HS-27A (cell line): ENCODE results near the gene ZFAND2B.

ENCODE experiments used
- DNase-seq: peaks from one replicate; pipeline ENCODE4 v3.0.0-alpha.2; 2012; ENCODE audit warnings: low read depth, missing footprints

Gene ZFAND2B

GRCh38 chr2:219204425-219205164 lies 2.0 kb upstream of the ZFAND2B start:
- no peak for DNase-seq

- DNase-seq = no peak
Observed at GRCh38 chr2:219205165-219205538, 1.4 kb upstream of the ZFAND2B start.

DNA sequence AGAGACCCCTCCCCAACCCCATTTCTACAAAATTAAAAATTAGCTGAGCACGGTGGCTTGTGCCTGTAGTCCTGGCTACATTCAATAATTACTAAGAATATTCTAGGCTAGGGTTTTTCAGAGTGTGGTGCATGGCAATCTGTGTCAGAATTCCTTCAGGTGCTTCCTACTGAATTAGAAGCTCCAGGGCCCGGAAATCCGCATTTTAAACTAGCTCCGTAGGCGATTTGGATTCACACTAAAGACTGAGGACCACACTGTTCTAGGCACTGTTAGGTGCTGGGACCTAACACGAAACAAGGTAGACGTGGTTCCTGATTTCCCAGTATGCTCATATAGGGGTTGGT lies 628 bp upstream of the ZFAND2B start:
- DNase-seq = no peak

- no peak for DNase-seq
Observed at GRCh38 chr2:219207134-219207883, 727 bp downstream of the ZFAND2B start.

- DNase-seq = no peak
Observed at GRCh38 chr2:219207884-219208740, 1.5 kb downstream of the ZFAND2B start.

- no peak for DNase-seq
Observed at GRCh38 chr2:219209236-219210195, 2.9 kb downstream of the ZFAND2B start.

DNA sequence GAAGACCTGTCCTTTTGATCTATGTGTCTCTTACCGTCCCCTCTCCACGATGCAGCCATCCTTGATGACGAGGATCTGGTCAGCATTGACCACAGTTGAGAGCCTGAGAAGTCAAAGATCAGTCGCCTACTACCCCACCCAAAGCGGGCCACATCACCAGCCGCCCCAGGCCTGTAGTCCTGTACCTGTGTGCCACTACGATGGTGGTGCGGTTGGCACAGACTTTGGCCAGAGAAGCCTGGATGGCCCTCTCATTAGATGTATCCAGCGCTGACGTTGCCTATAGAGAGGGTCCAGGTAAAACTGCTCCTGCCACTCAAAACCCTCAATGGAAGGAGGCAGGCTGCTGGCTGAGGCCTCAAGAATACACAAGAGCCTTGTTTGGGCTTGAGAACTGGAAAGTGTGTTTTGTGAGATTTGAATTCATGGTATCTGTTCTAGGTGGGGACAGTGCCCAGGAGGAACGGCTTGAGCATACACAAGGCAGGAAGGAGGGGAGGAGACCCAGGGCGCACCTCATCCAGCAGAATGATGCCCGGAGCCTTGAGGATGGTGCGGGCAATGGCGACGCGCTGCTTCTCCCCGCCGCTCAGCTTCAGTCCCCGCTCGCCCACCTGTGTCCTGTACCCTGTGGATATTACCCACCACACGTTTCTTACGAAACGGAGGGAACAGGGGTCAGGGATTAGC lies 3.8 kb downstream of the ZFAND2B start:
- no peak for DNase-seq

- DNase-seq = no peak
Observed at GRCh38 chr2:219210886-219211362, 4.3 kb downstream of the ZFAND2B start.

DNA sequence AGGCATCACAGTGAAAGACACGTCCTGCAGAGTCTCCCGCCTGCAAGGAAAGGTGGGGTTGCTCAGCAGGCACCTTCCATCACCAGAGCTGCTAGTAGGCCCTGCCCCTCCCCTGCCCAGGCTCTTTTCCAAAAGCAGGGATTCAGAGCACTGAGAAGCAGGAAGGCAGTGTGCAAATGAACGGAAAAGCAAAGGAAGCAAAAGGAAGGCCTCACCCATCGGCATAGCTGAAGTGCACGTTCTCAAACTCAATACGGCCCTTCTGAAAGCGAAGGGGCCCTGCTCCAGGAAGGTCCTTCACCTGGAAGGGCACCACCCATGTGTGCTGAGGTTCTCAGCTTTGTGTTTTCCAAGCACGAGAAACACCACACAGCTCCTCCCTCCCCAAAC lies 6.4 kb downstream of the ZFAND2B start:
- no peak for DNase-seq

- no peak for DNase-seq
Observed at GRCh38 chr2:219213486-219214071, 7.0 kb downstream of the ZFAND2B start.

DNA sequence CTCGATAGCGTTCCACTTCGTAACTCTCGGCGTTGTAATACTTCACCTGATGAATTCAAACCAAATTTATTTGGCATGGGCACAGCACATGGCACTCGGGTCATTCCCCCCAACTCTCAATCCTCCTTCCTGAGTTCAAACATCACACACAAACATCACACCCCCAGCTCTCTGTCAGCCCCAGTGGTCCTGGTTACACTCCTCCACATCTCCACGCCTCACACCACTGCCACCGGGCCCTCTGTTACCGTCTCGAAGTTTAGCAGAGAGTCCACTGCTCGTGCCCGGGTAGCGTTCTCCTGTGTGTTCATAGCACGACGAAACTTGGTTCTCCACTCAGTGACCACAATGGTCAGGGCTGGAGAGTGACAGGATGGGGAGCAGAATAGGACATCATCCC lies 7.6 kb downstream of the ZFAND2B start:
- no peak for DNase-seq

DNA sequence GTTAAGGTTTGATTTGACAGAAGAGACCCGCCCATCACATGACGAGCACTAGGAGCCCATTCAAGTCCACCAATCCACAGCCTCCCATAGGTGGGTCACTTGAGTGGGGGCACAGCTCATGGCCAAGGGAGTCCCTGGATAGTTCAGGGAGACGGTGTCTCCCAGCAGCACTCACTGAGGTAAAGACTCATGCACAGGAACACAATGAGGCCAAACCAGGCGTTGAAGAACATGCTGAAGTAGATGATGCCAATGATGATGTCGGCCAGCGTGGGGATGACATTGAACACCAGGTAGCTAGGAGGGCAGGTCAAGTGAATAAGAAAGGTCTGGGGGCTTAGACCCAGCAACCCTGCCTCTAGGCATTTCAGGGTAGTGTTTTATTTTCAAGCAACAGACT lies 8.2 kb downstream of the ZFAND2B start:
- no peak for DNase-seq

GRCh38 chr2:219215871-219216534 lies 9.4 kb downstream of the ZFAND2B start:
- no peak for DNase-seq

DNA sequence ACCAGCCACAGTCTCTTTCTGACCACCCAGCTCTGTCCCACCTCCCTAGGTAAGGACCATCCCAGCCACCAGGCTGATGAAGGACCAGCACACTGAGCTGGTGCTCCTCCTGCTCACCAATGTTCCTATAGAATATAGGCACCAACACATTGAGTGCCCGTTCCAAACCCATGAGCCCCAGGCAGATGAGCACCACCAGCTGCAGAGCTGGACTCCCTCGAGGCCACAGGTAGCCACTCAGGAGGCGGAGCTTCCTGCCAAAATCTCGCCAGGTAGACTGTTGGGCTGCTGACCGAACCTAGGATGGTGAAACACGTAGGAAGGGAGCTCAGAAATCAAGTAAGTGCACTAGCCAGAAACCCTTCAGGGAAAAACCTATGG lies 9.9 kb downstream of the ZFAND2B start:
- DNase-seq = no peak

DNA sequence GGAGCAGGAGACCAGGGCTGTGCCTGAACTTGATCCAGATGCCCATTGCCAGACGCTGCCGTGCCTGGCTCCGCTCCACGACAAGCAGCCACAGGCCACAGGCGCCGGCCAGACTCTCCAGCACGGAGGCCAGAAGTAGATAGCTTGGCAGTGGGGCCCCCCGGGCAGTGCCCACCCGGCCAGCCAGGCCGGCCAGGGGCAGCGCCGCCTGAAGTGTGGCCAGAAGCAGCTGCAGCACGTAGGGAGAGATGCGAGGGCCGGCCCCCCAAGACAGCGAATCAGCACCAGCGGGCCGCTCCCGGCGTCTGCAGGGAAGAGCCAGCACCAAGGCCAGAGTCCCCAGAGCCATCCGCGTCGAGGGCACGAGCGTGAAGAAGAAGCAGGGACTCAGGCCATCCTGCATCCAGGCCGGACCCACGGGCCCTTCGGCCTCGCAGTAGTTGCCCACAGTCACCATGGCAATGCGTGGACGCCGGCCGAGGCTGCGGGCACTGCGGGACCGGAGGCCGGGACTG lies 11.7 kb downstream of the ZFAND2B start:
- DNase-seq = peak; percentile 29

DNA sequence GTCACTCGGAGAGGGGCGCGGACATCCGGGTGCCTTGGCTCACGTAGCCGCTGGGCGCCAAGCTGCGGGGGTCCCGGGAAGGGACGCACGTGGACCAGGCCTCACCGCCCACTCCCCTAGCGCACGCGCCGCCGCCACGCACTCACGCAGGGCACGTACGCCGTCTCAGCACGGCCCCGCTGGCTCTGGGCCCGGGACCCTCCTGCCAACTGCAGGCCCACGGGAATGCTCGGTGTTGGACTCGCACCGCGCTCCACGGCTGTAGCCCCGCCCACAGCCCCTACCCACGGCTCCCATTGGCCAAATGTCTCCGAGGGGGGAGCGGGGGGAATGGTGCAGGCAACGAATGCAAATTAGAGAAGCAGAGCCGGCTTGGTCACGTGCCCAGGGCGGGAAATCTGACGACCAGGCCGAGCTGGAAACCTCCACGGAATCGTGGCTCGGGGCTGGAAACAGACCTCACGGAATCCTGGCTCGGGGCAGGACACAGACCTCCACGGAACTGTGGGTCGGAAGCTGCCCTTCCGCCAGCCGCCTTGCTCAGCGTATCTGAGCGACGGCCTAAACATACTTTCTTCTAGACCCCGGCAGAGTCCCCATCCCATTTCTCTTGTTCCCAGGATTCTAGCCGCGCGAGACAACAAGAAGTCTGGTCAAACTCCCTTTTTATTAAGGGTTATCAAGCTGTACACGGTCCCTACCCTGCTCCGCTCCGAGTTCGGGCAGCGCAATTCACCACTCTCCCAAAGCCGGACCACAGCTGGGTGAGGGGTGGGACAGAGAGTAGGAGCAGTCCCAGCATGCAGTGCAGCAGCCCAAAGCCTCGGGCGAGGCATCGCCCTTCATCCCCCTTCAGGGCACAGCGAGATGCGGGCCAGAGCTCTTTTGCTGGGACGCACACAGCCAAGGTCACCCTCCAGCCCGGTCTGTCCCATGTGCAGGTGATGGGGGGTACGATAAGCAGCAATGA lies 12.4 kb downstream of the ZFAND2B start, which contains the start of gene ABCB6:
Gene ABCB6, minus strand, starts transcription at position 227 of the 970 bp plus-strand sequence. CDS start 285 bp downstream, outside the sequence.
- peak; percentile 55 for DNase-seq

DNA sequence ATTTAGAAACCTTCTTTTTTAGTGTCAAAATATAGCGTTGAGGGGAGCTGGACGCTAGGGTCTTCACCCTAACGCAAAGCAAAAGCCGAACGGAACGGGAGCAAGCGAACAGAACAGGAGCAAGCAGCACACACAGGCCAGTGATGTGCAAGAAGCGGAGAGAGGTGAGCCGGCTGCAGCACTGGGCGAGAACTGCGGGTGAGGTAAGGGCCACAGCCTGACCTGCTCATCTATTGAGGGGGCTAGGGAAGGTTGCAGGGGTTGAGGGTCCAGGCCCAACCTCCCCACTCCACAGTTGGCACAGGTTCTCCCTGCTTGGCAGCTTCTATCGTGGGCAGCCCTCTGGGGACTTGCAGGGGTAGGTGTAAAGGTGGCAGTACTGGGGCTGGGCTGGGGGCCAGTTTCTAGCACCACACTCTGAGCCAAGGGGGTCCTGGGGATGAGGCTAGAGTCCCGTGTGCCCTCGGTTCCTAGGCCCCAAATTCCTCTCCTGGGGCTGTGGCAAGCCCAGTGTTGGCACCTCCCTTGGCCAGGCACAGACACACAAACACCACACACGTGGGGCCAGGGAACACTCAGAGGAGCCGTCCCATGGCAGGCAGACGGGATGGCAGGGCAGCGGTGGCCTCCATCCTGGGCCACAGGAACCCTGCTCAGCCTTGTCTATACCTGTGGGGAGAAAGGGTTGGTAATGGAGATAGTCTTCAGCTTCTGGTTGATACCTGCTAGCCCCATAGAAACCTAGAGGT lies 13.4 kb downstream of the ZFAND2B start:
- DNase-seq = no peak
